Sigmoid colon (tissue), 4 donors: Measurements from ENCODE around the gene TFIP11.

Experiments
- EP300 ChIP-seq, 4 donors: sonication (generic); formaldehyde crosslinking; IDR thresholded peaks; one replicate each; pipeline ENCODE4 v1.6.1; 2017; ENCODE audit warnings: antibody characterized with exemption in 4 of 4
- POLR2A ChIP-seq, 2 donors: fragments of 450-650 bp; IDR thresholded peaks; one replicate each; pipeline ENCODE4 v1.6.1; 2016; ENCODE audit warnings: antibody characterized with exemption in 2 of 2, mild to moderate bottlenecking in 2 of 2, moderate library complexity in 2 of 2
- POLR2AphosphoS5 ChIP-seq, 4 donors: sonication (generic); formaldehyde crosslinking; IDR thresholded peaks; one replicate each; pipeline ENCODE4 v1.6.1; 2017; ENCODE audit warnings: antibody characterized with exemption in 4 of 4
- TF ChIP-seq, protein P1 (sequence below), 4 experiments: fragments of 450-650 bp in 3 of 4; fragments of 200-600 bp in 1 of 4; IDR thresholded peaks; one replicate each; pipeline ENCODE4 v1.5.1; 2016 to 2019; ENCODE audit warnings: antibody characterized with exemption in 4 of 4, mild to moderate bottlenecking in 3 of 4, moderate library complexity in 2 of 4

DNA sequence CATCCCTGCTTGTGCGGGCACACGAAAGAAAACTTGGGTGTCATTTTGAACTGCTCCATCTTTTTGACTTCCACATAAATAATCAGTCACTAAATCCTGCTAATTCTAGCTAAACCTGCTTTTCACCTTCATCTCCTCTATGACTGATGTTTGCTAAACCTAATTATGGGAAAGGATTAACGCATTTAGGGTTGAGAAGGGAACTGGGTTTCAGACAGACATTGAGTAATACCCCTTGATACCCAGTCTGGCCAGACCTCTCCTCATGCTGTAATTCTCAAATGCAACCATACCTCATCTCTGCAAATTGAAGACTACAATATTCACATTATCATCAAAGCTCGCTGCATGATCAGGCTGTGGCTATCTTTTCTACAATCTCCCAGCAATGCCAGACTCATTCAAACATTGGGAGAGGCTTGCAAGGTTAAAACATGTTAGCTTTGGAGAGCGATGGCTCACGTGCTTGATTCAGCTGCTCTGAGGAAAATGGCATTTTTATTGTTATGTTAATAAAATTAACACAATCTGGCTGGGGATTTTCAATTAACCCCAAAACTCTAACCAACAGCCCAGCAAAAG is 31.1 kb downstream of the TFIP11 start:
- TF ChIP-seq POLR2A (IDR thresholded peaks at IDR 0.05) (no peak), POLR2AphosphoS5 (IDR thresholded peaks at IDR 0.05) (no peak), EP300 (IDR thresholded peaks at IDR 0.05) (no peak)
- TF ChIP-seq, protein P1, sequence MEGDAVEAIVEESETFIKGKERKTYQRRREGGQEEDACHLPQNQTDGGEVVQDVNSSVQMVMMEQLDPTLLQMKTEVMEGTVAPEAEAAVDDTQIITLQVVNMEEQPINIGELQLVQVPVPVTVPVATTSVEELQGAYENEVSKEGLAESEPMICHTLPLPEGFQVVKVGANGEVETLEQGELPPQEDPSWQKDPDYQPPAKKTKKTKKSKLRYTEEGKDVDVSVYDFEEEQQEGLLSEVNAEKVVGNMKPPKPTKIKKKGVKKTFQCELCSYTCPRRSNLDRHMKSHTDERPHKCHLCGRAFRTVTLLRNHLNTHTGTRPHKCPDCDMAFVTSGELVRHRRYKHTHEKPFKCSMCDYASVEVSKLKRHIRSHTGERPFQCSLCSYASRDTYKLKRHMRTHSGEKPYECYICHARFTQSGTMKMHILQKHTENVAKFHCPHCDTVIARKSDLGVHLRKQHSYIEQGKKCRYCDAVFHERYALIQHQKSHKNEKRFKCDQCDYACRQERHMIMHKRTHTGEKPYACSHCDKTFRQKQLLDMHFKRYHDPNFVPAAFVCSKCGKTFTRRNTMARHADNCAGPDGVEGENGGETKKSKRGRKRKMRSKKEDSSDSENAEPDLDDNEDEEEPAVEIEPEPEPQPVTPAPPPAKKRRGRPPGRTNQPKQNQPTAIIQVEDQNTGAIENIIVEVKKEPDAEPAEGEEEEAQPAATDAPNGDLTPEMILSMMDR (IDR thresholded peaks at IDR 0.05) = no peak
